Right lobe of liver (tissue), 6 donors: ENCODE data around the gene STRN4. TPM values are rescaled to one million over a fixed set of nuclear protein-coding genes. Genes with fewer than 3 reads are reported as not detected.

ENCODE experiments used
- ATAC-seq, 4 donors: fragments of 200-7000 bp; cut with Tn5 transposase; one replicate each; pipeline ENCODE4 v1.9.1; 2020; ENCODE audit warnings: mild to moderate bottlenecking in 4 of 4, moderate library complexity in 4 of 4
- DNase-seq, 3 donors: peaks; one replicate each; pipeline ENCODE4 v3.0.0-alpha.2; 2020
- H3K27ac ChIP-seq, 3 donors: fragments of 200-600 bp; one replicate each; pipeline ENCODE4 v1.8.0; 2022
- H3K27me3 ChIP-seq, 2 donors: fragments of 200-600 bp; one replicate each; pipeline ENCODE4 v1.8.0; 2022
- H3K36me3 ChIP-seq, 4 donors: fragments of 200-600 bp; sonication (generic) in 1 of 4; one replicate each; pipeline versions ENCODE4 v1.5.1 to v1.8.0; 2017 to 2022; ENCODE audit warnings: control low read depth in 1 of 4
- H3K4me1 ChIP-seq, 4 donors: fragments of 200-600 bp; sonication (generic) in 1 of 4; one replicate each; pipeline versions ENCODE4 v1.5.1 to v1.8.0; 2017 to 2022; ENCODE audit warnings: control low read depth in 1 of 4
- H3K4me3 ChIP-seq, 3 donors: fragments of 200-600 bp; one replicate each; pipeline ENCODE4 v1.8.0; 2022
- H3K9me3 ChIP-seq, 4 donors: fragments of 200-600 bp; sonication (generic) in 1 of 4; one replicate each; pipeline versions ENCODE4 v1.5.1 to v1.8.0; 2017 to 2022; ENCODE audit warnings: control low read depth in 1 of 4
- POLR2A ChIP-seq: fragments of 450-650 bp; IDR thresholded peaks from one replicate; pipeline ENCODE4 v1.6.1; 2017; ENCODE audit warnings: antibody characterized with exemption, mild to moderate bottlenecking
- WGBS: methylation state at CpG from one replicate; pipeline ENCODE4 v1.1.6; 2018; ENCODE audit warnings: low coverage, low lambda C conversion rate; ENCODE audit not compliant: insufficient coverage; ENCODE audit errors: missing lambda C conversion rate; 5-methylcytosine and 5-hydroxymethylcytosine counted together
- intact Hi-C, 2 donors: fragments of 100-400 bp; cut with DNase I; formaldehyde crosslinking; loops; one replicate each; pipeline versions ENCODE4 v1.11.2 to v1.14.1; 2022
- total RNA-seq, 6 experiments: library from RNA; depleted of rRNA in 2 of 6; stranded (reverse); fragments of >200 nt in 2 of 6; fragmentation: NEBNext Ultra II Directional in 3 of 6; extraction: Animal tissue kit (Norgen Biotek cat#: 25700) in 3 of 6; gene quantifications; one replicate each; pipeline versions ENCODE4 v1.1.0 to v1.2.4, GENCODE V29; 2016 to 2023
- TF ChIP-seq, protein P1 (sequence below), 4 donors: fragments of 200-600 bp in 3 of 4; fragments of 450-650 bp in 1 of 4; IDR thresholded peaks; one replicate each; pipeline versions ENCODE4 v1.5.1 to v1.8.0; 2016 to 2022; ENCODE audit warnings: antibody characterized with exemption in 4 of 4, mild to moderate bottlenecking in 2 of 4
- donor health status: DM: no; HTN: yes; CAD: no.
- donor health status: DM: no; HTN: no; CAD: no.
- donor health status: DM: no; HTN: no; CAD: no.
- donor health status: DM: no; HTN: yes; CAD: no.
- donor health status: DM: no; HTN: yes; CAD: no.

Gene STRN4
- total RNA-seq, 6 experiments from 2014 or later = 16.9 to 28.1 (median 23.7) TPM

DNA sequence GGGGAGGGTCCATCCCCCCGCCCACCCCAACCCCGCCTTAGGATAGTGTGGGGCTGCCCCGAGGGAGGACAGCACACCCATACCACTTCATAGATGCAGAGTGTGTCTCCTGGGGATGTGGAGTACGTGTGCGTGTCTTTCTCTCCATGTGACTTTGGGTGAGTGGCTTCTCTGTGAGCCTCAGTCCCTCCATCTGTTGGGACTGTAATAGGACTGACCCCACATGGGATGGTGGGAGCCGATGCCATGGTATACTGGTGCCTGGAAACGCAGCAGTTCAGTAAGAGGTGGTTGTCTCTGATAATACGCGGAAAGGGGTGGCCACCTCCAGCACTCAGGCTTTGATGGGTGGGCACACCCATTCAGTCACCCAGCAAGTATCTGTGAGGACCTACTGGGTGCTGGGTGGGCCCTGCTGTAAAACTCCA lies 28.5 kb downstream of the STRN4 start:
- H3K27me3 ChIP-seq = no peaks in the 10 kb centered on the region
- WGBS = 31% methylated on average over 5 of the region's 9 CpGs
- ATAC-seq (no peak), DNase-seq (peak in 1 of 3 donors; percentile 51)
- peak overlapping the region; percentile 93 to 98 (median 94) for H3K27ac ChIP-seq
- peaks cover 0 to 22% (median 4%) of the 10 kb centered on the region in 4 donors for H3K36me3 ChIP-seq
- peaks cover 0 to 17% (median 5%) of the 10 kb centered on the region in 4 donors for H3K4me1 ChIP-seq
- peak overlapping the region; percentile 64 to 69 (median 66) for H3K4me3 ChIP-seq
- H3K9me3 ChIP-seq = no peaks in the 10 kb centered on the region
- no peak for TF ChIP-seq POLR2A
- TF ChIP-seq, protein P1, sequence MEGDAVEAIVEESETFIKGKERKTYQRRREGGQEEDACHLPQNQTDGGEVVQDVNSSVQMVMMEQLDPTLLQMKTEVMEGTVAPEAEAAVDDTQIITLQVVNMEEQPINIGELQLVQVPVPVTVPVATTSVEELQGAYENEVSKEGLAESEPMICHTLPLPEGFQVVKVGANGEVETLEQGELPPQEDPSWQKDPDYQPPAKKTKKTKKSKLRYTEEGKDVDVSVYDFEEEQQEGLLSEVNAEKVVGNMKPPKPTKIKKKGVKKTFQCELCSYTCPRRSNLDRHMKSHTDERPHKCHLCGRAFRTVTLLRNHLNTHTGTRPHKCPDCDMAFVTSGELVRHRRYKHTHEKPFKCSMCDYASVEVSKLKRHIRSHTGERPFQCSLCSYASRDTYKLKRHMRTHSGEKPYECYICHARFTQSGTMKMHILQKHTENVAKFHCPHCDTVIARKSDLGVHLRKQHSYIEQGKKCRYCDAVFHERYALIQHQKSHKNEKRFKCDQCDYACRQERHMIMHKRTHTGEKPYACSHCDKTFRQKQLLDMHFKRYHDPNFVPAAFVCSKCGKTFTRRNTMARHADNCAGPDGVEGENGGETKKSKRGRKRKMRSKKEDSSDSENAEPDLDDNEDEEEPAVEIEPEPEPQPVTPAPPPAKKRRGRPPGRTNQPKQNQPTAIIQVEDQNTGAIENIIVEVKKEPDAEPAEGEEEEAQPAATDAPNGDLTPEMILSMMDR (IDR thresholded peaks at IDR 0.05) = no peak
- intact Hi-C loops = no loop called here

DNA sequence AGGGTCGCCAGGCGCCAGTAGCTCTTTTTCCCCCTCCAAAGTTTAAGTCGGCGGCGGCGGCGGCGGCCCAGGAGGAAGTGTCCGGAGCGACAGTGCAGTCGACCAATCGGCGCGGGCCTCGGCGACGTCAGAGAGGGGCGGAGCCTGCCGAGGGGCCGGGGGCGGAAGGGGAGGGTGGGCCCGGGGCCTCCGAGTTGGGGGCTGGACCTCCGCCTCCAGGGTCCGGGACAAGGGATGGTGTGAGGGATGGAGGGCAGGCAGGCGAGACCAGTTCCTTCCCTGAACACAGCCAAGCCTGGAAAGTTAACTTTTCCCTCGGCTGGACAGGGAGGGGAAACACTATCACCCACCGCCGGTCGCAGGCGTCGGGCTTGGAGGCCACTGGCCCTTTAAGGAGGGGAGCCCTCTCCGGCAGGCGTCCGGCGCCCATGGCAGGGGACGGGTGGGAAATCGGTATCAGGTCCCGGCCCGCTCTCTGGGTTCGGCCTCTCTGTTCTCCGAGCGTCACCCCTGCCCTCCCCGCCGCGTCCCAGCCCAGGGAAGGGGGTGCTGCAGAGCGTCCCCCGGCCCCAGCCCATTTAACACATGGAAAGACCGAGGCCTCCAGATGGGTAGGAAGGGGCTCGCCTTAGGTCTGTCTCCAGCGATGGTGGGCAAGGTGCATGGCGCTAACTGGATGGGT lies 29.1 kb downstream of the STRN4 start, which contains the start of gene PRKD2:
Gene PRKD2, minus strand, starts transcription at position 81 of the 682 bp plus-strand sequence. CDS start 744 bp downstream, outside the sequence.
- peak; percentile 74 to 80 (median 76) for ATAC-seq

DNA sequence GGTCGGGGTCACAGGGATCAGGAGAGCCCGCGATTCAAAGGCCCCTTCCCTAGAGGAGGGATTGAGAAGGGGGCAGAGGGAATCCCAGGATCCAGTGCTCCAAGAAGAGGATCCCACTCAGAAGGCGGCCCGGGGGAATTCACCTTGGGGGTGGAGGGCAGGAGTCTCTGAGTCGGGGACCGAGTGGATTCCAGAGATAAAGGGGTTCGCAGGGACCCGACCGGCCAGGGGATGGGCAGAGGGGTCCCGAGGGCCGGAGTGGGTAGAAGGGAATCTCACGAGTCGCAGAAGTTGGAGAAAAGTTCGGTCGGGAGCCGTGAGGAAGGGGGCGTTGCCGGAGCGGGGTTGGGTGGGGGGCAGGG lies 29.6 kb downstream of the STRN4 start:
- peak overlapping the region; percentile 64 to 69 (median 66) for H3K4me3 ChIP-seq
- WGBS = 0% methylated on average over 14 of the region's 20 CpGs
- H3K4me1 ChIP-seq = peaks cover 0 to 17% (median 5%) of the 10 kb centered on the region in 4 donors
- no peaks in the 10 kb centered on the region for H3K9me3 ChIP-seq
- ATAC-seq (no peak), DNase-seq (no peak)
- peak overlapping the region; percentile 93 to 98 (median 94) for H3K27ac ChIP-seq
- TF ChIP-seq POLR2A = no peak
- TF ChIP-seq, protein P1 (IDR thresholded peaks at IDR 0.05) = no peak
- no peaks in the 10 kb centered on the region for H3K27me3 ChIP-seq
- peaks cover 0 to 11% (median 0%) of the 10 kb centered on the region in 4 donors for H3K36me3 ChIP-seq
- intact Hi-C loops = no loop called here

More for the DNA sequence above, 29.1 kb downstream of the STRN4 start, which contains the start of gene PRKD2:
- DNase-seq = peak; percentile 93 to 96 (median 94)
- Histone ChIP-seq H3K36me3 (peaks cover 0 to 17% (median 2%) of the 10 kb centered on the region in 4 donors), H3K27me3 (no peaks in the 10 kb centered on the region), H3K4me3 (peak within 1 kb of the TSS; percentile 64 to 69 (median 66)), H3K27ac (peak within 1 kb of the TSS; percentile 93 to 98 (median 94)), H3K4me1 (peaks cover 0 to 17% (median 5%) of the 10 kb centered on the region in 4 donors), H3K9me3 (no peaks in the 10 kb centered on the region)
- intact Hi-C loops = no loop called here
- 0% methylated on average over 4 of the region's 52 CpGs for WGBS
- peak; percentile 16 for TF ChIP-seq POLR2A
- TF ChIP-seq, protein P1 (IDR thresholded peaks at IDR 0.05) = no peak

DNA sequence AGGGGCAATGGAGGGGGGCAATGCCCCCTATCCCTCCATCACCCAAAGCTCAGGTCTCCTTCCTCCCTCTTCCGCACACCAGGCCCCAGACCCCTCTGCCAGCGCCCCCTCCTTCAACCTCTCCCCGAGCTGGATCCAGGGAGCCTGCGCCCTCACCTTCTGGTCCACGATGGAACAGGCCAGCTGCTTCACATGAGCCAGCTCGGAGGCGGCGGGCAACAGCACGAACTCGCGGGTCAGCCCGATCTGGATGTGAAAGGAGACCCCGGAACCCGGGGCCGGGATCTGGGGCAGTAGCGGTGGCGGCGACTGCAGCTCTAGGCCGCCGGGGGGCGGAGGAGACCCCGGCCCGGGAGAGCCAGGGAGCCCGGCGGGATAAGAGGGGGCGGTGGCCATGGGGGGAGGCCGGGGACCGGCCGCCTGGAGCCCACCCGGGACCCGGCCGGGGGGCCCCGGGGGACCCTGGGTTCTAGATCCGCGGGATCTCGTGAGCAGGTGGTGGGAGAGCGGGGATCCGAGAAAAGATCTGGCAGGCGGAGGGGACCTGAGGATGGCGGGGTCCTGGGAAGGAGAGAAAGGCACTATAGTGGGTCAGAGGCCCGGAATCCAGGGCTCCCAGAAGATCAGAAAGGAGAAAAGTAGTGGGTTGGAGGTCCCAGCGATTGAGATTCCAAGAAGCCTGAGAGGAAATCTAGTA lies 30.1 kb downstream of the STRN4 start:
- WGBS = 2% methylated on average over 24 of the region's 42 CpGs
- Histone ChIP-seq H3K27ac (peak overlapping the region; percentile 93 to 98 (median 94)), H3K36me3 (peaks cover 0 to 6% (median 0%) of the 10 kb centered on the region in 4 donors), H3K27me3 (no peaks in the 10 kb centered on the region), H3K4me3 (peak overlapping the region; percentile 64 to 69 (median 66)), H3K4me1 (peaks cover 0 to 17% (median 5%) of the 10 kb centered on the region in 4 donors), H3K9me3 (no peaks in the 10 kb centered on the region)
- TF ChIP-seq POLR2A = no peak
- TF ChIP-seq, protein P1 (IDR thresholded peaks at IDR 0.05) = no peak
- DNase-seq = peak in 1 of 3 donors; percentile 57
- intact Hi-C loops = no loop called here
- no peak for ATAC-seq
